Mesenteric fat pad (tissue), 1 donor: ENCODE data around the gene DHRS1. TPM values are rescaled to one million over a fixed set of nuclear protein-coding genes. Genes with fewer than 3 reads are reported as not detected.

Experiments
- DNase-seq: peaks from one replicate; pipeline ENCODE4 v3.0.0-alpha.2; 2020; ENCODE audit warnings: low spot score
- long read RNA-seq: library from polyadenylated mRNA; unstranded; transcript quantifications from one replicate; pipeline ENCODE4 v2.0.0, GENCODE V29; 2020
- total RNA-seq: library from RNA; stranded (reverse); fragmentation: NEBNext Ultra II Directional; extraction: Animal tissue kit (Norgen Biotek cat#: 25700); gene quantifications from one replicate; pipeline ENCODE4 v1.2.1, GENCODE V29; 2021
- donor health status: DM: yes; HTN: yes; CAD: no.

The DHRS1 gene
- 19.0 TPM for total RNA-seq
- long read RNA-seq, transcript DHRS1-201 (9 exons, 1,480 nt): major isoform, 34 of 50 reads
- long read RNA-seq, partial matches to known transcripts: 0 of 50 reads
- long read RNA-seq, other reads (novel, unspliced or antisense): 13 of 50 reads

DNA sequence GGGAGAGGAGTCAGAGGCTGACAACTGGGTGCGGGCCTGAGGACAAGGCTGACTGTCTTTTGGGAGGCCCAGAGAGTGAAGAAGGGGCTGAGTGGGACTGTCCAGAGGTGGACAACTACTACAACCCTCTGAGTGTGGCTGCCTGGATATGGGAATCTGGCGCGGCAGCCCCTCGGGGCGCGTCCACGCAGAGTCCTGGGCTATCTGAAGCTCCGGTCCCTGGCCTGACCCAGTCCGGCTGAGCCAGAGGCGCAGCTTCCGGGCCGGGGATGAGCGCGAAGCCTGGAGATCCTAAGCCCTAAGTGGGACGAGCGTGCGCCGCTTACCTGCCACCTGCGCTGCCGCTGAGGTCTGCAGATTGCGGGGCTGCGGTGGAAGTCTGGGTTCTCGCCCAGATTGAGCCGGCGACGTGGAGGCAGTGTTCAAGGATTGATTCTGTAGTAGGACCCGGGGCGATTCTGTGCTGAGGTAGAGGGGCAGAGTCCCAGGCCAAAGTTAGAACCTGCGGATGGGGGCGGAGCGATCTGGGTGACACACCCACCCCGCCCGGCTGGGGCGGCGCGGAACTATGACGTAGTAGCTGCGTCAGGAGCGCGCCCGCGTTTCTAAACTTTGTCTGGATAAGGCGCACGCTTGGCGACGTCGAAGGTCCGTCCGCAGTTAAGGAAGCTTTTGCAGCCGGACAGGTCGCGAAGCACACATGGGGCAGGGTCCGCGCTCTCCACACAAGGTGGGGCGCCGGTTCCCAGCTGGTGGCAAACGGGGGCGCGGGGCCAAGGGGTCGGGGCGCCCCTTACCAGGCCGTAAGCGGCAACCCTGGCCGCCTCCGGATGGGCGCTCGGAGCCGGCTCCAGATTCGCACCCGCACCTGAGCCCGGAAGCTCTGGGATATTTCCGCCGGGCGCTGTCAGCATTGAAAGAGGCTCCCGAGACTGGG, at the start of gene DHRS1, which contains the start of gene NOP9:
DHRS1 (minus strand) TSS at position 526 of the 937 bp plus-strand sequence. CDS start 674 bp downstream, outside the sequence.
NOP9 (plus strand) TSS at position 596 of the 937 bp plus-strand sequence; CDS start at position 701, 105 bp downstream.
- DNase-seq: peak; percentile 99

DNA sequence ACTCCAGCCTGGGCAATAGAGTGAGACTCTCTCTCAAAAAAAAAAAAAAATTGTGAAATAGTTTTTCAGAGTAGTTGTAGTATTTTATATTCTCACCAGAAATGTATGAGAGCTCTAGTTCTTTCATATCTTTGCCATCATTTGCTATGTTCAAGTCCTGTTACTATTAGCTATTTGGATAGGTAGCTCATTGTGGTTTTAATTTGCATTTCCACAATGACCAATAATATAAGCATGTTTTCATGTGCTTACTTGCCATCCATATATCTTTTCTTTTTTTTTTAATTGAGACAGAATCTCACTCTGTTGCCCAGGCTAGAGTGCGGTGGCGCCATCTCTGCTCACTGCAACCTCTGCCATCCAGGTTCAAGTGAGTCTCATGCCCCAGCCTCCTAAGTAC, 48.6 kb upstream of the DHRS1 start:
- DNase-seq: no peak

DNA sequence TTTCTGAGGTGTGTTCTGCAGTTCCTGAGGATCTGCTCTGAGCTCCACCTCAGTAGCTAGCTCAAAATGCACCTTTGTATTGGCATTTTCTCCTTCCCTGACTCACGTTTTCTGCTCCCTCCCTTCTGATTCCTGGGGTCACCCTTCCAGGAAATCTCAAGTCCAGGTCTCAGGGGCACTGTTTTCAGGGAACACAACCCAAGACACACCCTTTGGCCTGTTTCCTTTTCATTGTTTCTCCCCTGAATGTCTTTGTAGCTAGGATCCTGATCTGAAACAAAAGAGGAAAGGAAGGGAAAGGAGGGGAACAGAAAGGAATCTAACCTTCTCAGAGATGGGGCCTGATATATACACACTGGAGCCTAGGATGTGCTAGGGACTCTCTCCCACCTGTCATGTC, 47.6 kb upstream of the DHRS1 start:
- DNase-seq: no peak

DNA sequence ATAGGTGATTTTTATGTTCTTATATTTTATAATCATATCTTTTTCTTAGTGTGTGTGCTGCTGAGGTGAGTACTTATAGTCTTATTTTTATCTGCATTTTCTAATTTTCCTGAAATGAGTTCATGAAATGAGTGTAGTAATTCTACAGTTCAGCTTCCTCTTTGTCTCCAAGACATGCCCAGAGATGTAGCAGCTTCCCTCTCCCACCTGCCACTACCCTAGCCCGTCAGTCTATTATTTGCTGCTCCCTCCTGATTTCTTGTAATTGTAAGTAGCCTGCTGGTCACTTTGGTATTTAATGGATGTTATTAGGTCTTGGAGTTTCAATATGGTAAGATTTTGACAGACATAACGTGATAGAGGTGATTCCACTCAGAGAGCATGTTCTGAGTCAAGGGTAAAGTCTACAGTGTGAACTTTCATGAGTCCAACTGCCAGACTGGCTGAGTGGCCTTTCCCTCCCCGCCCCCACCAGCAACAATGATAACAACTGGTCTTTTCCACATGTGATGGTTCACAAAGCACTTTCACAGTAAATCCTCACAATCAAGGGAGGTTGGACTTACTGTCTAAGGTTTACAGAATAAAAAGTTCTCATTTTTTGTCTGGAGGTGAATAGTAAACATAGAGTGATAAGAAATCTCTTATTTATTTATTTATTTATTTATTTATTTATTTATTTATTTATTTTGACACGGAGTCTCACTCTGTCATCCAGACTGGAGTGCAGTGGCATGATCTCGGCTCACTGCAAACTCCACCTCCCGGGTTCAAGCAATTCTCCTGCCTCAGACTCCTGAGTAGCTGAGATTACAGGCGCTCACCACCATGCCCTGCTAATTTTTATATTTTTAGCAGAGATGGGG, 44.4 kb upstream of the DHRS1 start:
- no peak for DNase-seq

DNA sequence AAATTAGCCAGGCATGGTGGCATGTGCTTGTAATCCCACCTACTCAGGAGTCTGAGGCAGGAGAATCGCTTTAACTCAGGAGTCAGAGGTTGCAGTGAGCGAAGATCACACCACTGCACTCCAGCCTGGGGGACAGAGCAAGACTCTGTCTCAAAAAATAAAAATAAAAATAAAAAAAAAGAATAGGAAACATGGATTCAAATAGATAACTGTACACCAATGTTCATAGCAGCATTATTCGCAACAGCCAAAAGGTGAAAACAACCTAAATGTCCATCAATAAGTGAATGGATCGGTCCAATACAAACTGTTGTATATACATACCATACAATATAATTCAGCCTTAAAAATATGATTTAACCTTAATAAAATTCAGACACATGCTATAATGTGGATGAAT, 43.3 kb upstream of the DHRS1 start:
- DNase-seq: no peak

DNA sequence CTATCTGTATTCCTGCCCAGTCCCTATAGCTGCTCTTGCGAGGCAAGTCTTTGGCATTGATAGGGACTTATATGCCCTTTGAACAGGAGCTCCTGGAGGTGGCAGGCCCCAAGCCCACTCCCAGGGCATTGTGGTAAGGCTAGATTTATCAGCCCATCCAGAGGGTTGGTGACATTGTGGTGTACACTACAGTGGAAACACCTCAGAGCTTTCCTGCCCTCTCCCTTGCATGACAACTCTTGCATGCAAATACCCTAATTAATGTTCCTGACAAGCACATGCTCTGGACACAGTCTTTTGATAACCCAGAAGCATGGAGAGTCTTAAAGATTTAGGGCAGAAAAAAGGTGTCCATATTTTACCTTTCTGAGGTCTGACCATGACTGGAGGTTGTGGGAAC, 41.0 kb upstream of the DHRS1 start:
- DNase-seq: no peak

DNA sequence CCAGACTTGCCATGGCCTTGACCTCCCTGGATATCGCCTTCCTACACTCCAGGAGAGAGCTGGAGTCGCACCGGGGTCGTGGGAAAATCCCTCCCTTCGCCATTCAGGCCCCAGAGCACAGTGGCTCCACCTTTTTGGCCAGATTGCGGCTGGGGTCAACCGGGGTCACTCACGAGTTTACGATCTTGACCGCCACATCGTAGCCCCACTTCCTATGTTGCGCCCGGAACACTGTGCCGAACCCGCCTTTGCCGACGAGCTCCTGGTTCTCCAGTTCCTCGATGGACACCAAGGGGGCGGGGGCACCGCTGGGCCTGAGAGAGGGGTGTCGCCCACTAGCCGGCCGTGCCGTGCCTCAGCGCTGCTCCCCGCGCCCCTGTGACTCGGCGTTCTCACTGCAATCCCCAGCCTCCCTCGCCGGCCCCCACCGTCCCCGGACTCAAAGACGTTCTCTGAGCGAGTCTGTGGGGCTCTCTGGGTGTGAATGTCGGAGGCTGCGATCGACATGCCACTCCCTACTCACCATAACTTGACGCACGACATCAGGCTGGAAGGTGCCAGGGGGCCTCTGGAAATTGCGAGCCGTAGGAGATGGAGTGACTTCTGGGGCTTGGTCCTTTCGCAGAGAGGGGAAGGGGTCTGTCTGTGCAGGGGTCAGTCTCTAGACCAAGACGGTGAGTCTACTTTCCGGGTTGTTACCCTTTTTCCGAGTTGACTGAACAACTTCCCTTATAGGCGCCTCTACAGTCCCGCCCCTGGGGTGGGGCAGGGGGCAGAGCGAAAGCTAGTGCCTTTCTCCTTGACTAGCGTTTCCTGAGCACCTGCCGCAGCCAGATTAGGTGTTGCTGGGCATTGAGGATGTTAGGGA, 39.9 kb upstream of the DHRS1 start, which contains the start of gene RIPK3:
RIPK3 (minus strand) TSS at position 708 of the 868 bp plus-strand sequence; CDS start at position 543, 165 bp downstream.
- DNase-seq: no peak

DNA sequence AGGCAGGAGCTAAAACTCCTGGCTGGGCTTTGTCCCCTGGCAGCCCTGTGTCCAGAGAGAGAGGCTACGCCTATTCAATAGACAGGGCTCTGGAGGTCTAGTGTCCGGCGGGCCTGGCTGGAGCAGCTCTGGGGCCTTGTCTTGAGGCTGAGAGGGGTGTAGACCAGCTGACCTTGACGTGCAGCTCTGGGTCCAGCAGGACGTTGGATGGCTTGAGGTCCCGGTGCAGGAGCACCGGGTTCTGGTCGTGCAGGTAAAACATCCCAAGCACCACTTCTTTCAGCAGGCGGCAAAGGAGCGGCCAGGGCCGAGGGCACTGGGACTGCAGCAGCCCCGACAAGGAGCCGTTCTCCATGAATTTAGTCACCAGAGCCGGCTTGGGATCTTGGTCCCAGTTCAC, 39.3 kb upstream of the DHRS1 start:
- DNase-seq: no peak

DNA sequence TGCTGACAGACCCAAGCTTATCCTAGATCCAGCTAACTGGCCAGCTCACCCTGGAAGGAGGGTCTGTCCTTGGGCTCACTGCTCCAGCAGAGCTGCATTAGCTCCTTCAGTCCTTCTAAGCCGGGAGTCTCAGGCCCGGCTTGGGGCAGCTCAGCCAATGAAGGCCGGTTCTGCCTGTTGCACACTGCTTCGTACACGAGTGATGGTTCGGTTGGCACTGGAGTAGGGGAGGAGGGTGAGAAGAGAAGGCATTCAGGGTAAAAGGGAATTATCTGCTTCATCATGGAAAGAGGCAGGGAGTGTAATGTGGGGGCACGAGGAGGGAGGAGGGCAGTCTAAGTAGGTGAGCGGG, 38.2 kb upstream of the DHRS1 start:
- DNase-seq: no peak

DNA sequence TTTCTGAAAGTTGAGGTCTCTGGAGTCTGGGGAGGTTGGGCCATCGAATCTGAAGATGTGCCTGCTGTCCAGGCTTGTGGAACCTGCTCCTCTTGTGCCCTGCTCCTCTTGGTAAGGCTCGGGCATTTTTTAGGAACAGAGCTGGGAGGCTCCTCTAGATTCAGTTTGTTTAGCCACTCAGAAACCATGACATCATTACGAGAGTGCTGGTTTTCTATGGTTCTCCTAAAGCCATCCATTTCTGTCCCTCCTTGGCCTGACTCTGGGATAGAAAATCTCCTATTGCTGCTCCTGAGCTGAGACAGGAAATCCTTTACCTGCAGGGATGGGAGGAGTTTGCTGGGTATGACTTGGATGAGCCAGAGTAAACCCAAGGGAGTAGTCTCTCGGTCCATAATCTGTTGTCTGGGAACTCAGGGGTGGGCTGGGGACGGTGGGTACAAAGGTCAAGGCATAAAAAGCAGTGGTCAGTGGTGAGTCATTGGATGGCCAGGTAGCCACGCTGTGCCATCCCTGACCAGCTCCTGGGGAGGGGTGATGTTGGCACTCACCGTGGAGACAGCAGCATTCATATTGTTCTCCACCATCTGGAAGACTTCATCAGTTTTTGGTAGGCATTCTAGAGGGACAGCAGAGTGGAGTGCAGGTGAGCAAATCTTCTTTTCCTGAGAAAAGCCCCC, 37.7 kb upstream of the DHRS1 start:
- no peak for DNase-seq

DNA sequence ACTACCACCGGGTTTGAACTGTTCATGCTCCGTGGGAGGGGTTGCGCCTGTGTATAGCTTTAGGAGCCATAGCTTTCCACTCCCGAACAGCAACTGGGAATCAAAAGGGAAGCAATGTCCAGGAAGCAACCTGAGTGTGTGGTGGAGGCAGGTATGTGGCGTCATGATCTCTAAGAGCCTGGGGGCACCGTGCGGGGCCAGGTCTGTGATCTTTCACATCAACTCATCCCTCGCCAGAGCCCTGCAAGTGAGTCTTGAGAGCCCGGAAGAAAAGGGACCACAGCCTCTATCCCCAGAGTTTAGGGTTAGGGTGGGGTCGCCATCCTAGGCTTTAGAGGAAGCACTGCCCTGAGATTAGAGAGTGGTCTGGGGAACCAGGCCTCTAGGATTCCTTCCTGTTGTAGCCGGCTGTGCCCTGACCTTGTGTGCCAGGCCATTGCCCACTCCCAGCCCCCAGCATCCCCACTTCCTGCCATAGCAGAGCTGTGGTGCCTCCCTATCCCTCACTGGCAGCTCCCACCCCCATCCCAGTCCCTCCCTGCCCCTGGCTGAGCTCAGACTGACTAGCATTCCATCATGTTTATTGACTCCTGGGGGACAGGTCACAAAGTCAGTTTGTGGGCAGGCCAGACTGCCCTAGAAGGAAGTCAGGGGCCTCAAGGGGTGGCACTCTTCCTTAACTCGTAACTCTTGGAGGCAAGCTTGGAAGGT, 36.0 kb upstream of the DHRS1 start:
- no peak for DNase-seq

DNA sequence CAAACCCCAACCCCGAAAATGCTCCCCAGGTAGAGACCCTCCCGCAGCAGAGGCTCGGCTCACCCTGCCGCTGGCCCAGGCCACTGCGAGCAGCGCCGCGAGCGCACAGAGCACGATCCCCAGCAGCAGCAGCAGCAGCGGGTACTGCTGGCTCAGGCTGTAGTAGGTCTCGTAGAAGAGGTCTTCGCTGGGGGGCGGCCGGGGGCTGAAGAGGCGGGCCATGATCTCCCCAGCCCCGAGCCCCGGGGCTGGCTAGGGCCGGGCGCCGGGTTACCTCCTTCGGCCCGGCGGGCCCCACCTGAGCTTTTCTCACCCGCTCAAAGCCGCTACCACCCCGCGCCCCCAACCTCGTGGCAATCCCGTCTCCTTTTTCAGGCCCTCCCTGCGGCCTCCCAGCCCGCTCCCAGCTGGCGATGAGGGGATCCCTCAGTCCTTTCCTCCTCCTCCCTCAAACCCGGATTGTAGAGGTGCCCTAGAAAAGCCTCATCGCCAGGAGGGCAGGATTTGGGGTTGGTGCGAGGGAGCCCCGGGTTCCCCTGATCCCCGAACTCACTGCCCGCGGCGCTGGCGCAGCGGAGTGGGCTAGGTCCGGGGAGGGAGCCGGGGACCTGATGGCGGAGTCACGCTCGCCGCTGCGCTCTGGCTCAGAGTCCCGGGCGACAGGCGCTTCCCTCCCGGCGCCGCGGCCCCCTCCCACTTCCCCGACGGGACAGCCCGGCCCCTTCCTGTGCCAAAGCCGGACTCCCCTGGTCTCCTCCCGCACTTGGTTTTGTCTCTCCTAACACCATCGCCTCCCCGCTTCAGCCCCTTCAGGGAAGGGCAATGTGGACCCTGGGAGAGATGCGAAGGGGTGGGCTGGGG, 35.1 kb upstream of the DHRS1 start, which contains the start of gene ADCY4:
ADCY4 (minus strand) TSS at position 641 of the 861 bp plus-strand sequence; CDS start at position 222, 419 bp downstream.
- no peak for DNase-seq

DNA sequence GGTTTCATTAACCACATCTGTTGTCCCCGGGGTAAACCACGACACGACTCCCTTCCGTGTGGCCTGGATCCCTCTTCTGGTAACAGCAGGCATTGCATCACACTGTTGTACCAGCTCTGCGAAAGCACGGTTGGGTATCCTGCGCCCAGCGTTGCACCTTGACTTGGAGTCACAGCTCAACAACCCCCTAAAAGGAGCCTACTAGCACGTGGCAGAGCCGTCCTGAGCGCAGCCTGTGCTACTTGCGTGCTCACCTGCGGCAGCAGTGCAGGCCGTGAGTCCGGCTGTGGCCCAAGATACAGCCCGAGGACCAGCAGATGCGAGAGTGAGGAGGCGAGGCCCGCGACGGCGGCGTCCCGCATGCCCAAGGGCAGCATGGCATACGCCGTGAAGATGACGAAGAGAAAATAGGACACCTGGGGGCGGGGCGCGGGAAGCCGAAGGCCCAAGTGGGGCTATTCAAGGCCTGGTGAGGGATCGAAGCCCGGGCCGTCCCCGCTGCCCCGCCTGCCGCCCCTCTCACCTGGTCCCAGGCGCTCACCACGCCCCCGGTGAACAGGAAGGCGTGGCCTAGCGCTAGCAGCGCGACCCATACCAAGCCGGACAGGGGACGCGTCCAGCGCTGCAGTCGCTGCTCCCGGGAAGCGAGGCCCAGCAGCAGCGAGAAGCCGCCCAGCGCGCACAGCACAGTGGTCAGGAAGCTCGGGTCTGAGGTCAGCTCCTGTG, 32.9 kb upstream of the DHRS1 start:
- DNase-seq: no peak

DNA sequence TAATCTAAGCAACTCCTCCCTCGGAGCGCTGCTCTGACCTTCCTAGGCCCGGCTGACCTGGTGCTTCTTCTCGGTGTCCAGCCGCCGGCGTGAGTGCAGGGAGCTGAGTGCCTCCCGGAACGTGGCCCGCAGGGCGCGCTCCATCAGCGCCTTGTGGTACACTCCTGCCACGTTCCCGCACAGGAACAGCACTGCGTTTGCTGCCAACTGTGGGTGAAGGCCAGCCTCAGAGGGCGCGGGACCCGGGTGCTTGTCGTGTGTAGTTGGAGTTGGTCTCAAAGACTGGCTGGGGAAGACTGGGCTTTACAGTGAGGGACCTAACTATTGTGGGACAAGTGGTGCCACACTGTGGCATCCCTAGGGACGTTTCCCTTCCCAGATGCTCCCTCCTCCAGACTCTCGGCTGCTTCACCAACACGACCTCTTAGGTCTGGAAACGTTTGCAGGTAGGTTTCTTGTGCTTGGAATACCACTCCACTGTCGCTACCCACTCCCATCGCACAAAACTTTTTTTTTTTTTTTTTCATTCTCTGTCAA, 32.2 kb upstream of the DHRS1 start:
- no peak for DNase-seq

DNA sequence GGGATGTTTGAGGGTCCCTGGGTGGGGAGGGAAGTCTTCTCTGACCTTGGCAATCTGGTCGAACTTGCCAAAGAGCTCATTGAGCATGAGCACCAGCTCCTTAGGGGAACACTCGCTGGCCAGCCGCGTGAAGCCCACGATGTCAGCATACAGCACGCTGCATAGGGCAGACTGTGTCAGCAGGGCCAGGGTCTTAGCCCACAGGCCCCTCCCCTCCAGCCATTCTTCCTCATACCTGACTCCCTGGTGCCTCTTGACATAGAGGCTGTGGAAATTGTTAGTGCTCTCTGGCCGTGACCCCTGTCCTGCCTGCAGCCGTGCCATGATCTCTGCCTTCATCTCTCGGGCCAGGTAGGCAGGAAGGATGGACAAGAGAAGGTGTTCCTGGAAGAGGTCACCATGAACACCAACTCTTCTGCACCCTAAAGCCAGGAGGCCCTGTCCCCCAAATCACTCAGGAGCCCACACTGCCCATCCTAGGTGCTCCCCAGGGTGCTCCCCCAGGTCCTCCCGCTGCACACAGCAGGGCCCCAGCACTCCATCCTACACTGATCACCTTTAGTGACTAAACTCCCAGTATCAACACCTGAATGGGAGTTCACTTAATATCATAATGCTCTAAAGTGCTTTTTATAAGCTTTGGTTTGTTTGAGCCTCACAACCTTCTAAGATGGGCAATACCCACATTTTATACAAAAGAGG, 31.5 kb upstream of the DHRS1 start:
- no peak for DNase-seq

DNA sequence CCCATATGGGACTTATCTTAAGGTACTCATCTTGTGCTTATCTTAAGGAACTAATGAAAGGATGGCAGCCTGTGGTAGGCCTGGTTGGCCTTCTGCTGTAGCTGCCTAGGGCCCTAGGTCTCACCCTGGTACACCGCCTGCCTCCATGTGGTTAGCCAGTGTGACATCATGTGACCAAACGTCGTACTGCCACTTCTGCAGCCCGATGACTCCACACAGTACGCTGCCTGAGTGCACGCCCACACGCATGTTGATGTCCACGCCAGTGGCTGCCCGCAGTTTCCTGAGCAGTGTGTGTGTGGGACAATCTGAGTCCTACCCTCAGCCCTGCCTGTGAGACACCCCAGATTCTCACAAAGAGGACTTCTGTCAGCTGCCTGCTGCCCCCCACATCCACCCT, 30.2 kb upstream of the DHRS1 start:
- no peak for DNase-seq
